ENCODE data around the gene TRIOBP. TPM values are rescaled to one million over a fixed set of nuclear protein-coding genes. Genes with fewer than 3 reads are reported as not detected.

TRIOBP gene
- total and polyA plus RNA-seq, 2 of the 13 experiments (the other 11 are each of a cell fraction or from before 2014, with no cell fraction given), result 6.1 to 15.4 TPM

DNA sequence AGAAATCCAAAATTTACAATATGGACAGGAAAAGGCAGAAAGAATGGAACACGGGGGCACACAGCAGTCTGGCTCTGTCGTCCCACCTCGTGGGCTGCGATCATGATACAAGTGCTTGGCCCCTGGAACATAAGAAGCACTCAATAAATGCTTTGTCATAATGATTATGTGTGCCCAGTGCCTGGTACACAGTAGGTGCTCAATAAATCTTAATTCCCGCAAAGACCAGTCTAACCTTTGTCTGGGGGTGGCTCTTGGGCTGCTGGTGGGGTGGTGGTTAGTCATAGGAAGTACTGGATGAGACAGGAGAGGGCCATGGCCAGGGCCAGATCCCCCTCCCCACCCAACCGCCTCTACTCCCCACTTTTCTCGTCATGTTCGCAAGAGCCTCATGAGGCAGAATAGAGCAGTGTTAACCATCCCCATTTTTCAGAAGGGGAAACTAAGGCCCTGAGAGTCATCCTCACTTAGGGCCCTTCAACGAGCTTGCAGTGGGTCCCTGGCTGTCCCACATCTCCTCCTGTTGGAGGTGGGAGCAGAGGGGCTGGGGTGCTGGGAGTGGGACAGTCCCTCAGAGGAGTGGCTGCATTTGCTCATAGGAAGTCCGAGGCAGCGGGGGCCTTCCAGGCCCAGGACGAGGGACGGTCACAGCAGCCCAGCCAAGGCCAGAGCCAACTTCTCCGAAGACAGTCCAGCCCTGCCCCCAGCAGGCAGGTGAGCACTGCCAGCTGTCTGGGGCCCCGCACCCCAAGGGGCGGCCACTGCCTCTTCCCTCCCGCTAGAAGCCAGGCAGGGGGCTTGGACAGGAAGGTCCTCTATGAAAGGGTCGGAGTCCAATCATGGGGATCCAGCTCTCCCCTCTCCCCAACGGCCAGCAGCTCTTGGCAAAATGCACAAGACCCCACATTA, 36.1 kb downstream of the TRIOBP start (continued):
- TF ChIP-seq ZC3H13 (CRISPR knock-in tag; IDR thresholded peaks at IDR 0.05) (no peak), HIVEP1 (CRISPR knock-in tag; IDR thresholded peaks at IDR 0.05) (no peak), DNMT3B (CRISPR knock-in tag; conservative IDR thresholded peaks at IDR 0.05) (no peak), HIC2 (CRISPR knock-in tag; IDR thresholded peaks at IDR 0.05; ENCODE audit: low read depth) (no peak), ZNF501 (CRISPR knock-in tag; IDR thresholded peaks at IDR 0.05) (no peak), CBX2 (IDR thresholded peaks at IDR 0.05; ENCODE audit: low read depth, low read length) (no peak), CBX2 (CRISPR knock-in tag; IDR thresholded peaks at IDR 0.05; ENCODE audit: low read depth) (no peak), PAWR (CRISPR knock-in tag; IDR thresholded peaks at IDR 0.05; ENCODE audit: borderline replicate concordance) (no peak), NR2F2 (IDR thresholded peaks at IDR 0.05; ENCODE audit: borderline replicate concordance, low read depth) (no peak), TFAP4 (IDR thresholded peaks at IDR 0.05; ENCODE audit: borderline replicate concordance, low read depth) (peak; percentile 78; the same call in 1 of the 2 replicates), CBX5 (CRISPR knock-in tag; IDR thresholded peaks at IDR 0.05; ENCODE audit: borderline replicate concordance) (no peak), NFRKB (IDR thresholded peaks at IDR 0.05) (no peak), SOX5 (CRISPR knock-in tag; IDR thresholded peaks at IDR 0.05; ENCODE audit: borderline replicate concordance) (no peak), ZFYVE20 (CRISPR knock-in tag; IDR thresholded peaks at IDR 0.05; ENCODE audit: borderline replicate concordance, low read depth) (no peak), KDM4B (CRISPR knock-in tag; IDR thresholded peaks at IDR 0.05) (no peak), NFATC3 (CRISPR knock-in tag; IDR thresholded peaks at IDR 0.05) (no peak), ZNF615 (CRISPR knock-in tag; IDR thresholded peaks at IDR 0.05; ENCODE audit: borderline replicate concordance) (no peak), ZNF841 (CRISPR knock-in tag; IDR thresholded peaks at IDR 0.05; ENCODE audit: borderline replicate concordance) (no peak), NR2C2 (CRISPR knock-in tag; IDR thresholded peaks at IDR 0.05; ENCODE audit: borderline replicate concordance) (no peak), TAF1 (CRISPR knock-in tag; IDR thresholded peaks at IDR 0.05) (peak; percentile 6; the same call in 1 of the 2 replicates), NFIC (IDR thresholded peaks at IDR 0.05; ENCODE audit: low read length) (no peak)
- TF ChIP-seq, protein P1, sequence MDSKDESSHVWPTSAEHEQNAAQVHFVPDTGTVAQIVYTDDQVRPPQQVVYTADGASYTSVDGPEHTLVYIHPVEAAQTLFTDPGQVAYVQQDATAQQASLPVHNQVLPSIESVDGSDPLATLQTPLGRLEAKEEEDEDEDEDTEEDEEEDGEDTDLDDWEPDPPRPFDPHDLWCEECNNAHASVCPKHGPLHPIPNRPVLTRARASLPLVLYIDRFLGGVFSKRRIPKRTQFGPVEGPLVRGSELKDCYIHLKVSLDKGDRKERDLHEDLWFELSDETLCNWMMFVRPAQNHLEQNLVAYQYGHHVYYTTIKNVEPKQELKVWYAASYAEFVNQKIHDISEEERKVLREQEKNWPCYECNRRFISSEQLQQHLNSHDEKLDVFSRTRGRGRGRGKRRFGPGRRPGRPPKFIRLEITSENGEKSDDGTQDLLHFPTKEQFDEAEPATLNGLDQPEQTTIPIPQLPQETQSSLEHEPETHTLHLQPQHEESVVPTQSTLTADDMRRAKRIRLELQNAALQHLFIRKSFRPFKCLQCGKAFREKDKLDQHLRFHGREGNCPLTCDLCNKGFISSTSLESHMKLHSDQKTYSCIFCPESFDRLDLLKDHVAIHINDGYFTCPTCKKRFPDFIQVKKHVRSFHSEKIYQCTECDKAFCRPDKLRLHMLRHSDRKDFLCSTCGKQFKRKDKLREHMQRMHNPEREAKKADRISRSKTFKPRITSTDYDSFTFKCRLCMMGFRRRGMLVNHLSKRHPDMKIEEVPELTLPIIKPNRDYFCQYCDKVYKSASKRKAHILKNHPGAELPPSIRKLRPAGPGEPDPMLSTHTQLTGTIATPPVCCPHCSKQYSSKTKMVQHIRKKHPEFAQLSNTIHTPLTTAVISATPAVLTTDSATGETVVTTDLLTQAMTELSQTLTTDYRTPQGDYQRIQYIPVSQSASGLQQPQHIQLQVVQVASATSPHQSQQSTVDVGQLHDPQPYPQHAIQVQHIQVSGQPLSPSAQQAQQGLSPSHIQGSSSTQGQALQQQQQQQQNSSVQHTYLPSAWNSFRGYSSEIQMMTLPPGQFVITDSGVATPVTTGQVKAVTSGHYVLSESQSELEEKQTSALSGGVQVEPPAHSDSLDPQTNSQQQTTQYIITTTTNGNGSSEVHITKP (CRISPR knock-in tag; IDR thresholded peaks at IDR 0.05; ENCODE audit: low read depth), result no peak
- TF ChIP-seq, protein P2, sequence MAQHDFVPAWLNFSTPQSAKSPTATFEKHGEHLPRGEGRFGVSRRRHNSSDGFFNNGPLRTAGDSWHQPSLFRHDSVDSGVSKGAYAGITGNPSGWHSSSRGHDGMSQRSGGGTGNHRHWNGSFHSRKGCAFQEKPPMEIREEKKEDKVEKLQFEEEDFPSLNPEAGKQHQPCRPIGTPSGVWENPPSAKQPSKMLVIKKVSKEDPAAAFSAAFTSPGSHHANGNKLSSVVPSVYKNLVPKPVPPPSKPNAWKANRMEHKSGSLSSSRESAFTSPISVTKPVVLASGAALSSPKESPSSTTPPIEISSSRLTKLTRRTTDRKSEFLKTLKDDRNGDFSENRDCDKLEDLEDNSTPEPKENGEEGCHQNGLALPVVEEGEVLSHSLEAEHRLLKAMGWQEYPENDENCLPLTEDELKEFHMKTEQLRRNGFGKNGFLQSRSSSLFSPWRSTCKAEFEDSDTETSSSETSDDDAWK (CRISPR knock-in tag; IDR thresholded peaks at IDR 0.05), result no peak
